NB4 (cell line): ENCODE measurements around the gene ATG4D.
"Not testable (repeated sequence)": the region's sequence is repeated elsewhere in the genome, so short reads cannot be mapped to it uniquely, and the experiment has no call there.

Experiments
- DNase-seq: peaks from one replicate; pipeline ENCODE4 v3.0.0; 2010; ENCODE audit warnings: low read depth
- H3K4me3 ChIP-seq: one replicate; pipeline ENCODE4 v1.5.1; 2011; ENCODE audit warnings: mild to moderate bottlenecking, low read depth, low read length, moderate library complexity
- CTCF ChIP-seq: IDR thresholded peaks from one replicate; pipeline ENCODE4 v1.5.1; 2012; ENCODE audit warnings: low read depth, low read length
- MYC ChIP-seq: IDR thresholded peaks from 2 replicates; pipeline ENCODE4 v1.6.1; 2011; ENCODE audit warnings: low read depth, low read length
- POLR2A ChIP-seq: IDR thresholded peaks from 2 replicates; pipeline ENCODE4 v1.6.1; 2011; ENCODE audit warnings: mild to moderate bottlenecking; ENCODE audit not compliant: insufficient read length; ENCODE audit errors: extremely low read depth
- TF ChIP-seq, protein P1 (sequence below): IDR thresholded peaks from 2 replicates; pipeline ENCODE4 v1.6.1; 2011; ENCODE audit warnings: low read depth, low read length

ATG4D gene

DNA sequence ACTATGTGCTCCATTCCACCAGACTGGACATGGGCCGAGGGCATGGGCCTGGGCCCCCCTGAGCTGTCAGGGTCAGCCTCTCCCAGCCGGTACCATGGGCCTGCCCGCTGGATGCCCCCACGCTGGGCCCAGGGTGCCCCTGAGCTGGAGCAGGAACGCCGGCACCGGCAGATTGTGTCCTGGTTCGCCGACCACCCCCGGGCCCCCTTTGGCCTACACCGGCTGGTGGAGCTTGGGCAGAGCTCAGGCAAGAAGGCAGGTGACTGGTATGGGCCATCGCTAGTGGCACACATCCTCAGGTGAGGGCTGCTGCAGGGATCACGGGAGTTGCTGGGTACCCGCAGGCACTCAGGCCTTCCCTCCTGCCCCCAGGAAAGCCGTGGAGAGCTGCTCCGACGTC, 3.1 kb downstream of the ATG4D start:
- TF ChIP-seq CTCF (no peak), MYC (no peak), POLR2A (no peak)
- TF ChIP-seq, protein P1, sequence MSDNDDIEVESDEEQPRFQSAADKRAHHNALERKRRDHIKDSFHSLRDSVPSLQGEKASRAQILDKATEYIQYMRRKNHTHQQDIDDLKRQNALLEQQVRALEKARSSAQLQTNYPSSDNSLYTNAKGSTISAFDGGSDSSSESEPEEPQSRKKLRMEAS = no peak
- no peak for DNase-seq
- no peak overlapping the region for H3K4me3 ChIP-seq

DNA sequence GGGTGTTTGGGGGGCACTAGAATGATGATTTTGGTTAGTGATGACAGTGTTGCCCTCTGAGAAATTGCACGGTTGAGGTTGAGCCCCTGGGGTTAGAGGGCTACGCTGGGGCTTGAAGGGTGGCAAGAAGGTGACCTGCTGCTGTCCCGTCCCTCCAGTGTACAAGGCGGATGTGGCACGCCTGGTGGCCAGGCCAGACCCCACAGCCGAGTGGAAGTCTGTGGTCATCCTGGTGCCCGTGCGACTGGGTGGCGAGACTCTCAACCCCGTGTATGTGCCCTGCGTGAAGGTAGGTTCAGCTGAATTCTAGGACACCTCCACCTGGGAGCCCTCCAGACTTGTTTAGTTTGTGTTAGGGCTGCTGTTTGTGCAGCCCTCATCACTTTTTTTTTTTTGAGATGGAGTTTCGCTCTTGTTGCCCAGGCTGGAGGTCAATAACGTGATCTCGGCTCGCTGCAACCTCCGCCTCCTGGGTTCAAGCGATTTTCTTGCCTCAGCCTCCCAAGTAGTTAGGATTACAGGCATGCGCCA, 5.1 kb downstream of the ATG4D start:
- no peak for TF ChIP-seq CTCF
- TF ChIP-seq MYC = no peak
- TF ChIP-seq, protein P1 = no peak
- no peak for TF ChIP-seq POLR2A
- no peak overlapping the region for H3K4me3 ChIP-seq
- no peak for DNase-seq

DNA sequence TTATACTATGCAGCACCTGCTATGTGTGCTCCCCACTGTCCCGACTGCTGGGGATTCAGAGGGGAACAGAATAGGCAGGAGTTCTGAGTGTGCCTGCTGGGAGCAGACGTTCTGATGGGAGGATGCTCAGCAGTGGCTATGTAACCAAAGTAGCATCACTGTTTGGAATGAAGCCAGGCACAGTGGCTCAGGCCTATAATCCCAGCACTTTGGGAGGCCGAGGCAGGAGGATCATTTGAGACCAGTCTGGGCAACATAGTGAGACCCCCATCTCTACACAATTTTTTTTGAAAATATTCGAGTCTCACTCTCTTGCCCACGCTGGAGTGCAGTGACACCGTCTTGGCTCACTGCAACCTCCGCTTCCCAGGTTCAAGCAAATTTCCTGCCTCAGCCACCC, 6.0 kb downstream of the ATG4D start:
- TF ChIP-seq, protein P1 = no peak
- TF ChIP-seq CTCF (no peak), POLR2A (no peak), MYC (no peak)
- DNase-seq = no peak
- H3K4me3 ChIP-seq = no peak overlapping the region

DNA sequence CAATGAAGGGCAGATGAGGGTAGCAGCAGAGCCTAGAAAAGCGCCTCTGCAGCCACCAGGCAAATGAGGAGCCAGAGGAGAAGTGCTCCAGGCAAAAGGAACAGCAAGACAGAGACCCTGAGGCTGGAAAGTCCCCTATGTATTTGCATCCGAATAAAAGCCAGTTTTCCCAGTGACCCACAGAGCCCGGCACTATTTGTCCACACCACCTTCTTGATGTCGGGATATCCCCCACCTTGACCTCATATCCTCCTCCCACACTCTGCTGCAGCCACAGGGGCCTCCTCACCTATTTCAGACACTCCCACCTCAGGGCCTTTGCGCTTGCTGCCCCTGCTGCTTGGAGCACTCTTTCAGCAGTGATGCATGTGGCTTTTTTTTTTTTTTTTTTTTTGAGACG, 6.6 kb downstream of the ATG4D start:
- no peak overlapping the region for H3K4me3 ChIP-seq
- peak; percentile 24 for DNase-seq
- TF ChIP-seq MYC = no peak

DNA sequence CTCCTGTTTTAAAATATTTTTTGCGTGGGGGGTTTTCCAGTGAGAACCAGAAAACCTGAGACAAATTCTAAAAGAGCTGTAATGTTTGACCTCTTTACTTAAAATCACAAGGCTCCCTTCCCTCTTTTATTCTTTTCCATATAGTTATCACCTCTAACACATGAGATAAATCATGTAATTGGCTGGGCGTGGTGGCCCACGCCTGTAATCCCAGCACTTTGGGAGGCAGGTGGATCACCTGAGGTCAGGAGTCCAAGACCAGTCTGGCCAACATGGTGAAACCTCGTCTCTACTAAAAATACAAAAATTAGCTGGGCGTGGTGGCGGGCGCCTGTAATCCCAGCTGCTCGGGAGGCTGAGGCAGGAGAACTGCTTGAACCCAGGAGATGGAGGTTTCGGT, 7.3 kb downstream of the ATG4D start:
- H3K4me3 ChIP-seq = not testable (repeated sequence)

GRCh38 chr19:10551698-10552301, 8.1 kb downstream of the ATG4D start:
- no peak overlapping the region for H3K4me3 ChIP-seq
- peak; percentile 92 for DNase-seq
- TF ChIP-seq CTCF (peak; percentile 83), POLR2A (no peak), MYC (no peak)
- TF ChIP-seq, protein P1 = 0 out of 2 replicates have a peak, but pooled peaks have one; percentile 20

More for the DNA sequence above, 7.3 kb downstream of the ATG4D start:
- DNase-seq = not testable (repeated sequence)

GRCh38 chr19:10552510-10553053, 8.9 kb downstream of the ATG4D start:
- peak; percentile 79 for DNase-seq
- H3K4me3 ChIP-seq = no peak overlapping the region

More at GRCh38 chr19:10552510-10553053, 8.9 kb downstream of the ATG4D start:
- TF ChIP-seq, protein P1 = peak; percentile 81
- TF ChIP-seq CTCF (no peak), MYC (no peak), POLR2A (peak; percentile 27)
